Transverse colon (tissue), 4 donors: ENCODE data around the gene MUC4.
"Not testable (repeated sequence)": the region's sequence is repeated elsewhere in the genome, so short reads cannot be mapped to it uniquely, and the experiment has no call there.

ENCODE experiments used
- EP300 ChIP-seq: sonication (generic); formaldehyde crosslinking; IDR thresholded peaks from one replicate; pipeline ENCODE4 v1.6.1; 2017; ENCODE audit warnings: antibody characterized with exemption, low read depth
- POLR2A ChIP-seq: fragments of 450-650 bp; IDR thresholded peaks from one replicate; pipeline ENCODE4 v1.6.1; 2016; ENCODE audit warnings: antibody characterized with exemption, mild to moderate bottlenecking, moderate library complexity
- POLR2AphosphoS5 ChIP-seq, 3 donors: sonication (generic); formaldehyde crosslinking; IDR thresholded peaks; one replicate each; pipeline ENCODE4 v1.6.1; 2016; ENCODE audit warnings: antibody characterized with exemption in 3 of 3
- TF ChIP-seq, protein P1 (sequence below), 5 experiments: fragments of 200-600 bp in 3 of 5; fragments of 450-650 bp in 2 of 5; sonication (generic) in 3 of 5; IDR thresholded peaks; 1 replicate in 2 of 5; 2 replicates in 3 of 5; pipeline ENCODE4 v1.5.1; 2016 to 2017; ENCODE audit warnings: antibody characterized with exemption in 5 of 5, inconsistent platforms in 3 of 5, mild to moderate bottlenecking in 2 of 5, moderate library complexity in 1 of 5

DNA sequence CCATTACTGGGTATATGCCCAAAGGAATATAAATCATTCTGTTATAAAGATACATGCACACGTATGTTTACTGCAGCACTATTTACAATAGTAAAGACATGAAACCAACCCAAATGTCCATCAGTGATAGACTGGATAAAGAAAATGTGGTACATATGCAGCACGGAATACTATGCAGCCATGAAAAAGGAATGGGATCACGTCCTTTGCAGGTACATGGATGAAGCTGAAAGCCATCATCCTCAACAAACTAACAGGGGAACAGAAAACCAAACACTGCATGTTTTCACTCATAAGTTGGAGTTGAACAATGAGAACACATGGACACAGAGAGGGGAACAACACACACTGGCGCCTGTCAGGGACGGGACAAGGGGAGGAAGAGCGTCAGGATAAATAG is 19.1 kb downstream of the MUC4 start:
- not testable (repeated sequence) for TF ChIP-seq POLR2AphosphoS5 (IDR thresholded peaks at IDR 0.05); EP300; POLR2A
- TF ChIP-seq, protein P1, sequence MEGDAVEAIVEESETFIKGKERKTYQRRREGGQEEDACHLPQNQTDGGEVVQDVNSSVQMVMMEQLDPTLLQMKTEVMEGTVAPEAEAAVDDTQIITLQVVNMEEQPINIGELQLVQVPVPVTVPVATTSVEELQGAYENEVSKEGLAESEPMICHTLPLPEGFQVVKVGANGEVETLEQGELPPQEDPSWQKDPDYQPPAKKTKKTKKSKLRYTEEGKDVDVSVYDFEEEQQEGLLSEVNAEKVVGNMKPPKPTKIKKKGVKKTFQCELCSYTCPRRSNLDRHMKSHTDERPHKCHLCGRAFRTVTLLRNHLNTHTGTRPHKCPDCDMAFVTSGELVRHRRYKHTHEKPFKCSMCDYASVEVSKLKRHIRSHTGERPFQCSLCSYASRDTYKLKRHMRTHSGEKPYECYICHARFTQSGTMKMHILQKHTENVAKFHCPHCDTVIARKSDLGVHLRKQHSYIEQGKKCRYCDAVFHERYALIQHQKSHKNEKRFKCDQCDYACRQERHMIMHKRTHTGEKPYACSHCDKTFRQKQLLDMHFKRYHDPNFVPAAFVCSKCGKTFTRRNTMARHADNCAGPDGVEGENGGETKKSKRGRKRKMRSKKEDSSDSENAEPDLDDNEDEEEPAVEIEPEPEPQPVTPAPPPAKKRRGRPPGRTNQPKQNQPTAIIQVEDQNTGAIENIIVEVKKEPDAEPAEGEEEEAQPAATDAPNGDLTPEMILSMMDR (IDR thresholded peaks at IDR 0.05): not testable (repeated sequence)
